Measurements from ENCODE around the gene AXIN2.

- TF ChIP-seq CTCF (IDR thresholded peaks at IDR 0.05) (no peak), POLR2A (IDR thresholded peaks at IDR 0.05) (no peak)
Measured at GRCh38 chr17:65537845-65538674, 23.4 kb downstream of the AXIN2 start.
